ENCODE measurements around the gene LOXL3. TPM values are rescaled to one million over a fixed set of nuclear protein-coding genes. Genes with fewer than 3 reads are reported as not detected.
A peak's percentile ranks its signal among the peaks of the same experiment; 100 is the strongest.
"Not testable (repeated sequence)": the region's sequence is repeated elsewhere in the genome, so short reads cannot be mapped to it uniquely, and the experiment has no call there.

Gene LOXL3
- total RNA-seq, 2 experiments from 2014 or later, result 0.21 to 0.98 TPM

DNA sequence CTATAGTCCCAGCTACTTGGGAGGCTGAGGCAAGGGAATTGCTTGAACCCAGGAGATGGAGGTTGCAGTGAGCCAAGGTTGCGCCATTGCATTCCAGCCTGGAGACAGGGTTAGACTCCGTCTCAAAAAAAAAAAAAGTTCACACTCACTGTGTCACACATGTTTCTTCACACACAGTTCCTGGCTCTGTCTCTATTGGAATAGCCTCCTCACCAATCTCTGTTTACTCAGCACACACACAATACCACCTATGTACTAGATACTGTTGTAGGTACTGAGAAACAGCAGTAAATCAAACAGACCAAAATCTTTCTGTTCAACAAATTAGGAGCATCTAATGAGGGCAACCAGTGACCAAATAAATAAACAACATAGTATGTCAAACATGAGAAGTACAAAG is 67.6 kb downstream of the LOXL3 start:
- Histone ChIP-seq H3K79me2 (ENCODE audit: insufficient read depth, low read depth, low read length) (peaks cover 20% of the 10 kb centered on the region), H3K9me2 (ENCODE audit: insufficient read depth, low read length) (no peaks in the 10 kb centered on the region), H3K4me2 (ENCODE audit: low read length) (no peak overlapping the region), H2AFZ (ENCODE audit: low read length) (no peak overlapping the region), H4K20me1 (ENCODE audit: insufficient read depth, low read length) (no peaks in the 10 kb centered on the region), H3K4me1 (ENCODE audit: insufficient read depth, low read length, poor library complexity, severe bottlenecking) (peaks cover 12% of the 10 kb centered on the region), H3K9me3 (ENCODE audit: low read length) (no peaks in the 10 kb centered on the region), H3K27ac (ENCODE audit: low read depth, low read length, poor library complexity, severe bottlenecking) (no peak overlapping the region), H3K36me3 (ENCODE audit: insufficient read depth, low read length) (peaks cover 30% of the 10 kb centered on the region), H3K4me3 (ENCODE audit: low read depth, low read length, poor library complexity, severe bottlenecking) (no peak overlapping the region)
- intact Hi-C loops (cut with micrococcal nuclease; ENCODE audit: unreplicated experiment), result no loop called here
- CTCF ChIA-PET (ENCODE audit: unreplicated experiment), result no interaction called here
- no TSS peak for BruUV-seq (replicated peaks)
- POLR2A ChIA-PET, result no interaction called here
- DNase-seq (ENCODE audit: low spot score), result no peak
- TF ChIP-seq EZH2phosphoT487 (IDR thresholded peaks at IDR 0.05; ENCODE audit: borderline replicate concordance, low read depth, low read length), result no peak
- TF ChIP-seq, protein P1, sequence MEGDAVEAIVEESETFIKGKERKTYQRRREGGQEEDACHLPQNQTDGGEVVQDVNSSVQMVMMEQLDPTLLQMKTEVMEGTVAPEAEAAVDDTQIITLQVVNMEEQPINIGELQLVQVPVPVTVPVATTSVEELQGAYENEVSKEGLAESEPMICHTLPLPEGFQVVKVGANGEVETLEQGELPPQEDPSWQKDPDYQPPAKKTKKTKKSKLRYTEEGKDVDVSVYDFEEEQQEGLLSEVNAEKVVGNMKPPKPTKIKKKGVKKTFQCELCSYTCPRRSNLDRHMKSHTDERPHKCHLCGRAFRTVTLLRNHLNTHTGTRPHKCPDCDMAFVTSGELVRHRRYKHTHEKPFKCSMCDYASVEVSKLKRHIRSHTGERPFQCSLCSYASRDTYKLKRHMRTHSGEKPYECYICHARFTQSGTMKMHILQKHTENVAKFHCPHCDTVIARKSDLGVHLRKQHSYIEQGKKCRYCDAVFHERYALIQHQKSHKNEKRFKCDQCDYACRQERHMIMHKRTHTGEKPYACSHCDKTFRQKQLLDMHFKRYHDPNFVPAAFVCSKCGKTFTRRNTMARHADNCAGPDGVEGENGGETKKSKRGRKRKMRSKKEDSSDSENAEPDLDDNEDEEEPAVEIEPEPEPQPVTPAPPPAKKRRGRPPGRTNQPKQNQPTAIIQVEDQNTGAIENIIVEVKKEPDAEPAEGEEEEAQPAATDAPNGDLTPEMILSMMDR (conservative IDR thresholded peaks at IDR 0.05; ENCODE audit: low read length), result no peak

DNA sequence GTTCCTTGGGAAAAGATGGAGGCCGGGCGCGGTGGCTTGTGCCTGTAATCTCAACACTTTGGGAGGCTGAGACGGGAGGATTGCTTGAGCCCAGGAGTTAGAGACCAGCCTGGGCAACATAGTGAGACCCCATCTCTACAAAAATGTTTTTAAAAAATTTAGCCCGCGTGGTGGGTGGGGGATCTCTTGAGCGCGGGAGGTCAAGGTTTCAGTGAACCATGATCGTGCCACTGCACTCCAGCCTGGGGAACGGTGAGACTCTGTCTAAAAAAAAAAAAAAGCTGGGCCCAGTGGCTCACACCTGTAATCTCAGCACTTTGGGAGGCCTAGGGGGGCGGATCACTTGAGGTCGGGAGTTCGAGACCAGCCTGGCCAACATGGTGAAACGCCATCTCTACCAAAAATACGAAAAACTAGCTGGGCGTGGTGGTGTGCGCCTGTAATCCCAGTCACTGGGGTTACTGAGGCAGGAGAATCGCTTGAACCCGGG is 70.0 kb downstream of the LOXL3 start:
- Histone ChIP-seq H3K4me2 (ENCODE audit: low read length) (peak overlapping the region; percentile 90), H3K4me3 (ENCODE audit: low read depth, low read length, poor library complexity, severe bottlenecking) (peak overlapping the region; percentile 78), H3K27ac (ENCODE audit: low read depth, low read length, poor library complexity, severe bottlenecking) (peak overlapping the region; percentile 80), H3K36me3 (ENCODE audit: insufficient read depth, low read length) (peaks cover 38% of the 10 kb centered on the region), H3K79me2 (ENCODE audit: insufficient read depth, low read depth, low read length) (peaks cover 28% of the 10 kb centered on the region), H3K4me1 (ENCODE audit: insufficient read depth, low read length, poor library complexity, severe bottlenecking) (peaks cover 18% of the 10 kb centered on the region), H2AFZ (ENCODE audit: low read length) (peak overlapping the region; percentile 63)
- POLR2A ChIA-PET, result interaction anchor here (0.6 to 5.1 kb wide), 9 partner anchors 9 to 1229 kb away, joined by 3 to 25 read pairs (median 3); partner anchors contain the start of genes MRPL53 and WBP1
- not testable (repeated sequence) for H4K20me1 ChIP-seq (ENCODE audit: insufficient read depth, low read length); H3K9me3 ChIP-seq (ENCODE audit: low read length); BruUV-seq (replicated peaks); DNase-seq (ENCODE audit: low spot score); H3K9me2 ChIP-seq (ENCODE audit: insufficient read depth, low read length)
- intact Hi-C loops (cut with micrococcal nuclease; ENCODE audit: unreplicated experiment), result loop anchor here (1.0 kb wide), 5 partner anchors 24 to 233 kb away; partner anchors contain the start of genes AUP1, HTRA2 and PCGF1
- CTCF ChIA-PET (ENCODE audit: unreplicated experiment), result interaction anchor here (4.1 kb wide), 1 partner anchor 47 kb away, joined by 18 read pairs; the partner anchor contains the start of genes AUP1 and HTRA2

DNA sequence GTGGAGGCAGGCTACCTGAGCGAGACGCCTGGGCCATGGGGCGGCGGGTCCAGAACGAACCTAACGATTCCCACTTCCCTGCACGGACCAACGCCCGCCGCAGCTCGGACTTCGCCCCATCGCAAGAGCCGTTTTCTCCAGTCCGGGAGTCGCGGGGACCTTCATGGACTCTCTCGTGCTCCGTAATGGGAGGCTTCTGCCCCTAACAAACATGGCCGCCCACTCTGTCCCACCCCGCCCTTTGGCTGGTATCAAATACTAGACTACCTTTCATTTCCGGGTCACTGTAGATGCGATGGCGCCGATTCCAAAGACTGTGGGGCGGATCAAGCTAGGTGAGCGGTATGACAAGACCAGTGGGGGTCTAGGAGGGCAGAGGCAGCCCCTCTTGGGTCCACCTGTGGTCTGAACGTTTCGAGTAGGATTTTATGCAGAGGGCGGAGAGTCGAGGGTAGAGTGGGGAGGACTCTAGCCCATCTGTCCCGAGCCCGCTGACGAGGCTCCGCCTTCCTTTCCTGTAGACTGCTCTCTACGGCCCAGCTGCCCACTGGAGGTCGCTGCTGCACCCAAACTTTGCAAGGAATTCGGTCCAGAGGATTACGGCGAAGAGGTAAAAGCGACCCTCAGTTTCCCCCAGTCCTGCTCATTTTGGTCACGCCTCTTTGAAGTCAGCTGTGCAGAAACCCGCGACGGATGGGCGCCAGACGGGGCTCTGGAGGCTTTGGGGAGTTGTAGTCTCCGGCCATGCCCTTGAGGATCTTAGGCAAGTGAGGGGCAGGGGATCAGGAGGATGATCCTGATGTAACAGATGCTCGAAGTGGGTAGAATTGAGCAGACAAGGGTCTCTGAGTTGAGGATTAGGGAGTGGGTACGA is 70.7 kb downstream of the LOXL3 start, which contains the start of the genes CCDC142 and TTC31:
Gene CCDC142 (minus strand): TSS at position 198 of the 874 bp plus-strand sequence. CDS start 161 bp downstream, at position 37.
Gene TTC31 (plus strand): TSS at position 281 of the 874 bp plus-strand sequence. CDS start 15 bp downstream, at position 296.
- peak within 1 kb of the TSS; percentile 80 for H3K27ac ChIP-seq (ENCODE audit: low read depth, low read length, poor library complexity, severe bottlenecking)
- H3K4me2 ChIP-seq (ENCODE audit: low read length), result peak within 1 kb of the TSS; percentile 90
- intact Hi-C loops (cut with micrococcal nuclease; ENCODE audit: unreplicated experiment), result loop anchor here (1.0 kb wide), 5 partner anchors 24 to 233 kb away; partner anchors contain the start of genes AUP1, HTRA2 and PCGF1
- H3K36me3 ChIP-seq (ENCODE audit: insufficient read depth, low read length), result peaks cover 38% of the 10 kb centered on the region
- peak; percentile 95 for DNase-seq (ENCODE audit: low spot score)
- peak within 1 kb of the TSS; percentile 78 for H3K4me3 ChIP-seq (ENCODE audit: low read depth, low read length, poor library complexity, severe bottlenecking)
- BruUV-seq (replicated peaks), result TSS peak; percentile 93
- no peaks in the 10 kb centered on the region for H3K9me2 ChIP-seq (ENCODE audit: insufficient read depth, low read length)
- H3K79me2 ChIP-seq (ENCODE audit: insufficient read depth, low read depth, low read length), result peaks cover 28% of the 10 kb centered on the region
- H3K4me1 ChIP-seq (ENCODE audit: insufficient read depth, low read length, poor library complexity, severe bottlenecking), result peaks cover 18% of the 10 kb centered on the region
- ChIA-PET CTCF (ENCODE audit: unreplicated experiment) (interaction anchor here (0.5 to 4.1 kb wide), 3 partner anchors 29 to 75 kb away, joined by 3 to 18 read pairs (median 3); partner anchors contain the start of genes AUP1 and HTRA2), POLR2A (interaction anchor here (0.7 to 5.1 kb wide), 10 partner anchors 11 to 104 kb away, joined by 3 to 25 read pairs (median 4); partner anchors contain the start of genes AUP1, HTRA2, MRPL53 and WBP1)
- H2AFZ ChIP-seq (ENCODE audit: low read length), result peak within 1 kb of the TSS; percentile 63
- TF ChIP-seq EZH2phosphoT487 (IDR thresholded peaks at IDR 0.05; ENCODE audit: borderline replicate concordance, low read depth, low read length), result no peak
- TF ChIP-seq, protein P1 (conservative IDR thresholded peaks at IDR 0.05; ENCODE audit: low read length), result peak; percentile 95
- H3K9me3 ChIP-seq (ENCODE audit: low read length), result no peaks in the 10 kb centered on the region
- no peaks in the 10 kb centered on the region for H4K20me1 ChIP-seq (ENCODE audit: insufficient read depth, low read length)
